T-helper 2 cell treated with Interferon-gamma antibody and Interleukin-4, amounts not matched to agents 100 ng/mL and 5 ng/mL, for 36 hours (primary cell): ENCODE measurements around the gene TAOK2. TPM values are rescaled to one million over a fixed set of nuclear protein-coding genes. Genes with fewer than 3 reads are reported as not detected.

ENCODE experiments used
- intact Hi-C: fragments of 100-400 bp; cut with micrococcal nuclease; formaldehyde crosslinking; loops from one replicate; pipeline ENCODE4 v1.15.1; 2023
- total RNA-seq: library from RNA; stranded (reverse); gene quantifications from 2 replicates; pipeline ENCODE4 v1.2.3, GENCODE V29; 2022

The TAOK2 gene
- total RNA-seq, 1 donor from 2014 or later, result 45.3 TPM

DNA sequence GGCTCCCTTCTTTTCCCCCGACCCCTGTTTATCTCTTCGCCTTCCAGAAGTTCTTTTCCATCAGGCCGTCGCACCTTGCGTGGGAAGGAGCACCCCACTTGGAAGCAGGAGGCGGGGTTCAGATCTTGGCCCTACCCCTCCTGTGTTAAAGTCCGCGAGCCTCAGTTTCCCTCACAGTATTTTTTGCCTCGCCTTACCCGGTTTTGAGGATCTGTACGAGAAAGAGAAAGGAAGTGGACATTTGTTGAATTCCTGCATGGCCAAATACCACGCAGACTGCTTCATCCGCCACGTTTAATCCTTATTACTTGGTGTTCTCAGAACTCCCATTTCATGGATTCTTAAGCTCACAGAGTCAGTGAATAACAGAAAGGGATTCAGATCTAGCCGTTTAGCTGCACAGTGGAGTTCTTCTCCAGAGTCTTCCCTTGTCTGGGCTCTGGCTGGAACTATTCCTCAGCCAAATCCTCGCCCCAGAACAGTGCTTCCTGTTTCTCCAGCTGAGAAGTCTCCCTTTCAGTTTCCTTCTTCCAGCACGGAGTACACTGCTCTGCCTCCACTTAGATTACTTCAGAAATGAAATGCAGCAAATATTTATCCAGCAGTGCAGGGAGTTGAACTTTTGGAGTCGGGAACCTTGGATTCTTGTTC, 11.2 kb upstream of the TAOK2 start:
- intact Hi-C loops, result loop anchor here (1.0 to 5.0 kb wide), 3 partner anchors 11 to 145 kb away; partner anchors contain the start of genes KCTD13, PAGR1 and TAOK2

DNA sequence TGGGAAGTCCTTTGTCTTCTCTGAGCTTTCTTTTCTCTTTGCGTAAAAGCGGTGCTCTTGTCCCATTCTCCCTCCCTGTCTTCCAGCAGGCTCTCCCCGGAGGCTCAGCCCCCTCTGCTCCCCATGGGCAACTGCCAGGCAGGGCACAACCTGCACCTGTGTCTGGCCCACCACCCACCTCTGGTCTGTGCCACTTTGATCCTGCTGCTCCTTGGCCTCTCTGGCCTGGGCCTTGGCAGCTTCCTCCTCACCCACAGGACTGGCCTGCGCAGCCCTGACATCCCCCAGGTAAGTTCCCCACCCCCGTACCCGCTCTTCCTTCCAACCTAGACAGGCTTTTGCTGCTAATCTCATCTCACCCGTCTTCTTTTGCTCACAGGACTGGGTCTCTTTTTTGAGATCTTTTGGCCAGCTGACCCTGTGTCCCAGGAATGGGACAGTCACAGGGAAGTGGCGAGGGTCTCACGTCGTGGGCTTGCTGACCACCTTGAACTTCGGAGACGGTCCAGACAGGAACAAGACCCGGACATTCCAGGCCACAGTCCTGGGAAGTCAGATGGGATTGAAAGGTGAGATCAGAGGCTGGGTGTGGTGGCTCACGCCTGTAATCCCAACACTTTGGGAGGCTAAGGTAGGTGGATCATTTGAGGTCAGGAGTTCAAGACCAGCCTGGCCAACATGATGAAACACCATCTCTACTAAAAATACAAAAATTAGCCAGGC, 10.5 kb upstream of the TAOK2 start:
- intact Hi-C loops, result loop anchor here (5.0 kb wide), 2 partner anchors 36 to 146 kb away; partner anchors contain the start of genes KCTD13 and PAGR1

DNA sequence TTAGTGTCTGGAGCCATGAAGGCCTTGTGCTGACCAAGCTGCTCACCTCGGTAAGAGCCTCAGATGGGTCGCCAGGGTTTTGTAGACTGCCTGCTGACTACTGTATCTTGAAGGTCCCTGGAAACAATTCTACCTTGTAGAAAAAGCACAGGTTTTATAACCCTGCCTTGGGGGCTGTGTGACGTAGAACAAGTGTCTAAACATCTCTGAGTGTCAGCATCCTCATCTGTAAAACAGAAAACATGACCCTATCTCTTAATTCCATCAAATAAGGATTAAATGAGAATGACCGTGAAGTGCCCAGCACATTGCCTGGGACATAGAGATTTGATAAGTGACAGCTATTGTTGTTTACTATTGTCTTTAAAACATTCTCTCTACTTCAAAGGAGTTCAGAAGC, 5.5 kb upstream of the TAOK2 start:
- intact Hi-C loops, result no loop called here

DNA sequence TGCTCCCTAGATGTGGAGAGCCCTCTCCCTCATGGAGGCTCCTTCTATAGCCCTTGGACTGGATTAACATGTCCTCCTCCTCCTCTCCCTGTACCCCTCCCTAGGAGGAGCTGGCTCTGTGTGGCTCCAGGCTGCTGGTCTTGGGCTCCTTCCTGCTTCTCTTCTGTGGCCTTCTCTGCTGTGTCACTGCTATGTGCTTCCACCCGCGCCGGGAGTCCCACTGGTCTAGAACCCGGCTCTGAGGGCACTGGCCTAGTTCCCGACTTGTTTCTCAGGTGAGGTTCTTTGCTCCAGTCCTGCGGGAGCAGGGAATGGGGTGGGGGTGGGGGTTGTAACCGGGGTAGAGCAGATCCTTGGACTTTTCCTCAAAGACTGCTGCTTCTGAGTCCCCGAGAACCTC, 2.4 kb upstream of the TAOK2 start:
- intact Hi-C loops, result no loop called here

DNA sequence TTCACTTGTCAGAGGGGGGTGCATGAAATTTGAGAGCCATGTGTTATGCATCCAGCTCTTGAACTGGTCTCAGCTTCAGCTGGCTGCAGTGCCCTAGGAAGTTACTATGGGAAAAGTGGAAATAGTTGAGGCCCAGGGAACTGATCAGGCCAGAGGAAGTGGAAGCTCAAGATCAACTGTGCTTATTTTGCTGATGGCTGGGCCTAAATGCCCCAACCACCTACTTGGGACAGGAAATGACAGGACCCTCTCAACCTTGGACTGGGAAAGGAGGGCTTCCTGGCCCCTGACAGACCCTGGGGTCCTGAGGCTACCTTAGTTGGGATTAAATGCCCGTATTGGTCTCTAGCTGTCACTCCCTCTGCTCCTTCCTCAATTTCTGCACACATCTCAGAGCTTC, 1.2 kb upstream of the TAOK2 start:
- intact Hi-C loops, result no loop called here

GRCh38 chr16:29972992-29973383, 680 bp upstream of the TAOK2 start:
- intact Hi-C loops, result loop anchor here (1.0 kb wide), 3 partner anchors 11 to 47 kb away; partner anchors contain the start of genes INO80E, KCTD13 and TMEM219

- intact Hi-C loops, result no loop called here
Measured at GRCh38 chr16:29974291-29975133, 844 bp downstream of the TAOK2 start.

DNA sequence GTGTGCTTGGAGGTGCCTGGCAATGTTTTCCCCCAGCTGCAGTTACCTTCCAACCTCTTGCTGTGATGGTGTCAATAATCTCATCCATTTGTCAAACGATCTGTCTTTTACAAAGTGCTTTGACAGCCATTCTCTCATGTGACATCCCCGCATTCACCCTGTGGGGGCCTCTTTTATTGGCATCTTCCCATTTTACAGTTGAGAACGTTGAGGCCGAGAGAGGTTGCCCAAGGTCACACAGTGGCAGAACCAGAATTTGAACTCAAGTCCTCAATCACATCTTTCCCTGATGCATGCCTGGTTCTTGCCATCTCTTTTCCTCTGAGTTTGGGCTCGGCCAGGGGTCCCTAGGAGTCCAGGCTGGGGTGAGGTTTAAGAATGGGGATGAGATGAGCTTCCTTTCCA, 1.5 kb downstream of the TAOK2 start:
- intact Hi-C loops, result no loop called here

- intact Hi-C loops, result no loop called here
Measured at GRCh38 chr16:29975811-29976511, 2.3 kb downstream of the TAOK2 start.

GRCh38 chr16:29977063-29977825, 3.6 kb downstream of the TAOK2 start:
- intact Hi-C loops, result no loop called here

DNA sequence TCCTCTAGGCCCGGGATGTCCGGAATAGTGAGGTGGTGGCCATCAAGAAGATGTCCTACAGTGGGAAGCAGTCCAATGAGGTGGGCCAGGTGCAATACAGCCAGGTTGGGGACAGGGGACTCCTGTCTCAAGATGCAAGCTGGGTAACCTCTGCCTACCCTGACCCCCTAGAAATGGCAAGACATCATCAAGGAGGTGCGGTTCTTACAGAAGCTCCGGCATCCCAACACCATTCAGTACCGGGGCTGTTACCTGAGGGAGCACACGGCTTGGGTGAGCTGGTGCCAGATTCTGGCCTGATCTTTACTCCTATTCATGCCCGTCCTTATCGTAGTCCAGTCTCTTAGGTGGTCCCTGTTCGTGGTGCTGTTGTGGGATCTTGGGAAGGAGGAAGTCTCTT, 4.4 kb downstream of the TAOK2 start:
- intact Hi-C loops, result no loop called here

DNA sequence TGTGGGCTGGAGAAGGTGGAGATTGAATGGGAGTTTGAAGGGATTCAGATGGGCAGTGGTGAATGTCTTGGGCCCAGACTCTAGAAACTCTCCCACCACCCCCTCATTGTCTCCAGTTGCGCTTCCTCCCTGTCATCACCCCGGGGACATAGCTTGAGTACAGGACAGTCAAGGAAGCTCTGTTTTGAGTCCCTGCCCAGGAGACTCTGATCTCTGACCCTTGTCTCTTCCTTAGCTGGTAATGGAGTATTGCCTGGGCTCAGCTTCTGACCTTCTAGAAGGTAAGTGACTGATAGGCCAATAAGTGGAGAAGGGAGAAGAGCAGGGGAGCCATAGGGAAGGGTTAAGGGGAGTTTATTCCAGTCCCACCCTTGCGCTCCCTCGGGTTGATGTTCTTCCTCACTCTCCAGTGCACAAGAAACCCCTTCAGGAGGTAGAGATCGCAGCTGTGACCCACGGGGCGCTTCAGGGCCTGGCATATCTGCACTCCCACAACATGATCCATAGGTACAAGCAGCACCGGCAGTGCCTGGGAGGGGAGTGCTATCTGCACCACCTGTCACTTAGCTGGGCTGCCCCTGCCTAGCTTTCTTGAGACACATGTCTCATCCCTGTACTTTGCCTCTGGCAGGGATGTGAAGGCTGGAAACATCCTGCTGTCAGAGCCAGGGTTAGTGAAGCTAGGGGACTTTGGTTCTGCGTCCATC, 5.0 kb downstream of the TAOK2 start:
- intact Hi-C loops, result no loop called here

DNA sequence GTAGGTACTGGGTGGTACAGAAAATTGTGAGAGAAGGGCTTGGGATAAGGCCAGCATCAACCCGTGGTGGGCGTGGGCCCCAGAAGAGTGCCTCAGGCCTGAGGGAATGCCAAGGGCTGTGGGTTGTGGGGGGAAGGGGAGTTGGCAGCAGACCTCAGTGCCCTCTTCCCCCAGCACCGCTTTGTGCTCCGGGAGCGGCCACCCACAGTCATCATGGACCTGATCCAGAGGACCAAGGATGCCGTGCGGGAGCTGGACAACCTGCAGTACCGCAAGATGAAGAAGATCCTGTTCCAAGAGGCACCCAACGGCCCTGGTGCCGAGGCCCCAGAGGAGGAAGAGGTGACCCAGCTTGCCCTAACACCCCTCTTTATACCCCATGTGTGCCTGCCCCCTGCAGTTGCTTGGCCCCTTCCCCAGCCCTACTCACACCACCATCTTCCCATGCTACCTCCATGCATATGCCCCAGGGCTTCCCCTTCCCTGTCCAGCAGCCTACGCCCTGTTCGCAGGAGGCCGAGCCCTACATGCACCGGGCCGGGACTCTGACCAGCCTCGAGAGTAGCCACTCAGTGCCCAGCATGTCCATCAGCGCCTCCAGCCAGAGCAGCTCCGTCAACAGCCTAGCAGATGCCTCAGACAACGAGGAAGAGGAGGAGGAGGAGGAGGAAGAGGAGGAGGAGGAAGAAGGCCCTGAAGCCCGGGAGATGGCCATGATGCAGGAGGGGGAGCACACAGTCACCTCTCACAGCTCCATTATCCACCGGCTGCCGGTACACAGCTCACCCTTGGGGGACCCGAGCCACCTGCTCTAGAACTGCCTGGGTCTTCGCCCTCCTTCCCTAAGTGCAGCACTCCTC, 9.1 kb downstream of the TAOK2 start:
- intact Hi-C loops, result no loop called here

DNA sequence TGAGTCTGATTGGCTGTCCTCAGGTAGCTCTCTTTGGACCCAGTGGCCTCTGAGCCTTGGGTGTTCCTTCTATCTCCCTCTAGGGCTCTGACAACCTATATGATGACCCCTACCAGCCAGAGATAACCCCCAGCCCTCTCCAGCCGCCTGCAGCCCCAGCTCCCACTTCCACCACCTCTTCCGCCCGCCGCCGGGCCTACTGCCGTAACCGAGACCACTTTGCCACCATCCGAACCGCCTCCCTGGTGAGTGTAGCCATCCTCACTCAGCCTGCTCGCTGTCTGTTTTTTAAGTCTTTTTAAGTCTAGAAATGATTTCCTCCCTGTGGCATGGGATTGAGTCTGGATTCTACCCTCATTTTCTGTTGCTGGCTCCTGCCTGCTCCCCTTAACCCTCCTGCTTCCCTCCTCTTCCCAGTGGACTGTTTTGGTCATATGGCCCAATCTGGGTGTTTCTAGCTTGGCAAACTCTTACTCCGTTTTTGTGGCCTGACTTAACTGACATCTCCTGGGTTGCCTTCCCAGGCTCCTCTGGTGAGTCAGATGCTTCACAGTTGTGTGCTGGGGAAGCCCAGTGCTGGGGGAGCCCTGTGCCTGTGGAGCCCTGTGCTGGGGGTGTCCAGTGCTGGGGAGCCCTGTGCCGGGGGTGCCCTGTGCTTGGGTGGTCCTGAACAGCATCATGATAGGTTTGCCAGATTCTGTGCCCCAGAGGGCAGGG, 9.9 kb downstream of the TAOK2 start:
- intact Hi-C loops, result no loop called here

- intact Hi-C loops, result no loop called here
Measured at GRCh38 chr16:29984137-29984763, 10.6 kb downstream of the TAOK2 start.

GRCh38 chr16:29984764-29985147, 11.1 kb downstream of the TAOK2 start:
- intact Hi-C loops, result no loop called here

- intact Hi-C loops, result no loop called here
Measured at GRCh38 chr16:29985271-29985811, 11.7 kb downstream of the TAOK2 start.

- intact Hi-C loops, result no loop called here
Measured at GRCh38 chr16:29986231-29986630, 12.6 kb downstream of the TAOK2 start.
